K562 (cell line): ENCODE data around the gene NUP133. TPM values are rescaled to one million over a fixed set of nuclear protein-coding genes. Genes with fewer than 3 reads are reported as not detected.

ENCODE experiments used
- CHD4 ChIP-seq: fragments of 200-600 bp; sonication (generic); IDR thresholded peaks from 3 replicates; pipeline ENCODE4 v1.6.1; 2012; ENCODE audit warnings: low read depth, mild to moderate bottlenecking, mixed read lengths, low read length, inconsistent platforms; ENCODE audit not compliant: insufficient read depth, insufficient replicate concordance, poor library complexity, severe bottlenecking
- ESRRA ChIP-seq: fragments of 450-650 bp; IDR thresholded peaks from 2 replicates; pipeline ENCODE4 v1.6.1; 2014; ENCODE audit warnings: low read depth, mild to moderate bottlenecking, moderate library complexity, borderline replicate concordance
- RBM39 ChIP-seq: fragments of 200-400 bp; formaldehyde crosslinking; optimal IDR thresholded peaks from 2 replicates; pipeline ENCODE3; 2018; ENCODE audit warnings: low read depth, low read length
- SMARCB1 ChIP-seq: IDR thresholded peaks from 2 replicates; pipeline ENCODE4 v1.6.1; 2011; ENCODE audit warnings: improper control_type of control experiment, low read depth; ENCODE audit not compliant: insufficient read length
- SMARCC2 ChIP-seq: fragments of 450-650 bp; IDR thresholded peaks from 2 replicates; pipeline ENCODE4 v1.6.1; 2017; ENCODE audit warnings: antibody characterized with exemption, moderate library complexity, mild to moderate bottlenecking, low read depth
- ZBTB17 ChIP-seq: fragments of 450-650 bp; formaldehyde crosslinking; IDR thresholded peaks from 2 replicates; pipeline ENCODE4 v1.4.0; 2020; ENCODE audit warnings: mild to moderate bottlenecking
- ZBTB8A ChIP-seq: fragments of 450-650 bp; IDR thresholded peaks from 2 replicates; pipeline ENCODE4 v1.6.1; 2018; ENCODE audit warnings: mild to moderate bottlenecking, moderate library complexity; ENCODE audit not compliant: partially characterized antibody
- polyA plus RNA-seq, 8 experiments: library from polyadenylated mRNA; depleted of rRNA in 4 of 8; stranded (reverse) in 5 of 8; unstranded in 3 of 8; fragments of >200 nt; fragmentation: Nextera tagmentation in 2 of 8; fragmentation: Illumina TruSeq in 1 of 8; extraction: Ambion mirVana in 2 of 8; extraction: Trizol in 1 of 8; gene quantifications; 2 replicates each; pipeline versions ENCODE4 v1.2.1 to v1.2.3, GENCODE V29; 2011 to 2014; ENCODE audit warnings: inconsistent platforms in 1 of 8, missing spikeins in 1 of 8
- total RNA-seq, 7 experiments: library from RNA; depleted of rRNA in 6 of 7; stranded (reverse); fragments of >200 nt in 6 of 7; fragmentation: Illumina TruSeq in 2 of 7; extraction: Trizol in 2 of 7; gene quantifications; 2 replicates each; pipeline versions ENCODE4 v1.2.1 to v1.2.3, GENCODE V29; 2011 to 2021; ENCODE audit warnings: low replicate concordance in 1 of 7
- TF ChIP-seq, protein P1 (sequence below): fragments of 200-600 bp; sonication (generic); IDR thresholded peaks from one replicate; pipeline ENCODE4 v1.6.1; 2012; ENCODE audit warnings: mild to moderate bottlenecking, low read depth, low read length, inconsistent platforms
- TF ChIP-seq, protein P2 (sequence below): IDR thresholded peaks from 2 replicates; pipeline ENCODE4 v1.6.1; 2012; ENCODE audit warnings: low read depth, low read length, improper control_type of control experiment, borderline replicate concordance

The NUP133 gene
- total and polyA plus RNA-seq, 9 of the 15 experiments (the other 6 are each of a cell fraction or from before 2014, with no cell fraction given) = 21.7 to 85.1 (median 61.3) TPM

DNA sequence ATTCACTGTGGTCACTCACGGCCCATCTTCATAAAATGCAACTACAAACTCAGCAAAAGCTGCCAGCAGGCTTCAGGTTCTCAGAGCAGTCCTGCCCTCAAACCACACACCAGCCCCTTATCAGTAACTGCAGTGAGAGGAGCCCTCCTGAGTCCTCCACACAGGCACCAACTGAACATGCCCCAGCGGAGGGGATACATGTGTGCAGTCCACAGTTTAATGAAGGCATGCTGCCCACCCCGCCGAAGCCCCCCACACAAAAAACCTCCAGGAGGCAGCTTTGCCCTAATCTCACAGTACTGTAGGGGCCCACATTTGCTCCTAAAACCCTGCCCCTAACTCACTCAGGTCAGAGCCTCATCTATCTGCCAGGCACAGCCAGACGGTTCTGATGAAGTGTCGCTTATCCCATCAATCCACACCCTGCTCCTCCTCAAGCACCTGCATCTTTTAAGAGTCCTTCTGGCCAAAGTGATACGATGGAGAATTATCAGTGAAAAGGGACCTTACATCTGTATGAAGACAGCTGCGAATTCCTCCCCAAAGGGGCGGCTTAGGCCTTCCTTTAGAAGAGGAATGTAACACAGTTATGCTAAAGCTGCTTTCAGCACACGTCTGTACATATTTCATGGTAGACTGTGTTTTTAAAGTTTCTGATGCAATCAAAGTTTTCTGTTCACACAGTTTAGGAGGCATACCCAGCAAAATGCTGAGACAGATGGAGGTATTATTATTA is 46.9 kb upstream of the NUP133 start (continued):
- TF ChIP-seq, protein P1, sequence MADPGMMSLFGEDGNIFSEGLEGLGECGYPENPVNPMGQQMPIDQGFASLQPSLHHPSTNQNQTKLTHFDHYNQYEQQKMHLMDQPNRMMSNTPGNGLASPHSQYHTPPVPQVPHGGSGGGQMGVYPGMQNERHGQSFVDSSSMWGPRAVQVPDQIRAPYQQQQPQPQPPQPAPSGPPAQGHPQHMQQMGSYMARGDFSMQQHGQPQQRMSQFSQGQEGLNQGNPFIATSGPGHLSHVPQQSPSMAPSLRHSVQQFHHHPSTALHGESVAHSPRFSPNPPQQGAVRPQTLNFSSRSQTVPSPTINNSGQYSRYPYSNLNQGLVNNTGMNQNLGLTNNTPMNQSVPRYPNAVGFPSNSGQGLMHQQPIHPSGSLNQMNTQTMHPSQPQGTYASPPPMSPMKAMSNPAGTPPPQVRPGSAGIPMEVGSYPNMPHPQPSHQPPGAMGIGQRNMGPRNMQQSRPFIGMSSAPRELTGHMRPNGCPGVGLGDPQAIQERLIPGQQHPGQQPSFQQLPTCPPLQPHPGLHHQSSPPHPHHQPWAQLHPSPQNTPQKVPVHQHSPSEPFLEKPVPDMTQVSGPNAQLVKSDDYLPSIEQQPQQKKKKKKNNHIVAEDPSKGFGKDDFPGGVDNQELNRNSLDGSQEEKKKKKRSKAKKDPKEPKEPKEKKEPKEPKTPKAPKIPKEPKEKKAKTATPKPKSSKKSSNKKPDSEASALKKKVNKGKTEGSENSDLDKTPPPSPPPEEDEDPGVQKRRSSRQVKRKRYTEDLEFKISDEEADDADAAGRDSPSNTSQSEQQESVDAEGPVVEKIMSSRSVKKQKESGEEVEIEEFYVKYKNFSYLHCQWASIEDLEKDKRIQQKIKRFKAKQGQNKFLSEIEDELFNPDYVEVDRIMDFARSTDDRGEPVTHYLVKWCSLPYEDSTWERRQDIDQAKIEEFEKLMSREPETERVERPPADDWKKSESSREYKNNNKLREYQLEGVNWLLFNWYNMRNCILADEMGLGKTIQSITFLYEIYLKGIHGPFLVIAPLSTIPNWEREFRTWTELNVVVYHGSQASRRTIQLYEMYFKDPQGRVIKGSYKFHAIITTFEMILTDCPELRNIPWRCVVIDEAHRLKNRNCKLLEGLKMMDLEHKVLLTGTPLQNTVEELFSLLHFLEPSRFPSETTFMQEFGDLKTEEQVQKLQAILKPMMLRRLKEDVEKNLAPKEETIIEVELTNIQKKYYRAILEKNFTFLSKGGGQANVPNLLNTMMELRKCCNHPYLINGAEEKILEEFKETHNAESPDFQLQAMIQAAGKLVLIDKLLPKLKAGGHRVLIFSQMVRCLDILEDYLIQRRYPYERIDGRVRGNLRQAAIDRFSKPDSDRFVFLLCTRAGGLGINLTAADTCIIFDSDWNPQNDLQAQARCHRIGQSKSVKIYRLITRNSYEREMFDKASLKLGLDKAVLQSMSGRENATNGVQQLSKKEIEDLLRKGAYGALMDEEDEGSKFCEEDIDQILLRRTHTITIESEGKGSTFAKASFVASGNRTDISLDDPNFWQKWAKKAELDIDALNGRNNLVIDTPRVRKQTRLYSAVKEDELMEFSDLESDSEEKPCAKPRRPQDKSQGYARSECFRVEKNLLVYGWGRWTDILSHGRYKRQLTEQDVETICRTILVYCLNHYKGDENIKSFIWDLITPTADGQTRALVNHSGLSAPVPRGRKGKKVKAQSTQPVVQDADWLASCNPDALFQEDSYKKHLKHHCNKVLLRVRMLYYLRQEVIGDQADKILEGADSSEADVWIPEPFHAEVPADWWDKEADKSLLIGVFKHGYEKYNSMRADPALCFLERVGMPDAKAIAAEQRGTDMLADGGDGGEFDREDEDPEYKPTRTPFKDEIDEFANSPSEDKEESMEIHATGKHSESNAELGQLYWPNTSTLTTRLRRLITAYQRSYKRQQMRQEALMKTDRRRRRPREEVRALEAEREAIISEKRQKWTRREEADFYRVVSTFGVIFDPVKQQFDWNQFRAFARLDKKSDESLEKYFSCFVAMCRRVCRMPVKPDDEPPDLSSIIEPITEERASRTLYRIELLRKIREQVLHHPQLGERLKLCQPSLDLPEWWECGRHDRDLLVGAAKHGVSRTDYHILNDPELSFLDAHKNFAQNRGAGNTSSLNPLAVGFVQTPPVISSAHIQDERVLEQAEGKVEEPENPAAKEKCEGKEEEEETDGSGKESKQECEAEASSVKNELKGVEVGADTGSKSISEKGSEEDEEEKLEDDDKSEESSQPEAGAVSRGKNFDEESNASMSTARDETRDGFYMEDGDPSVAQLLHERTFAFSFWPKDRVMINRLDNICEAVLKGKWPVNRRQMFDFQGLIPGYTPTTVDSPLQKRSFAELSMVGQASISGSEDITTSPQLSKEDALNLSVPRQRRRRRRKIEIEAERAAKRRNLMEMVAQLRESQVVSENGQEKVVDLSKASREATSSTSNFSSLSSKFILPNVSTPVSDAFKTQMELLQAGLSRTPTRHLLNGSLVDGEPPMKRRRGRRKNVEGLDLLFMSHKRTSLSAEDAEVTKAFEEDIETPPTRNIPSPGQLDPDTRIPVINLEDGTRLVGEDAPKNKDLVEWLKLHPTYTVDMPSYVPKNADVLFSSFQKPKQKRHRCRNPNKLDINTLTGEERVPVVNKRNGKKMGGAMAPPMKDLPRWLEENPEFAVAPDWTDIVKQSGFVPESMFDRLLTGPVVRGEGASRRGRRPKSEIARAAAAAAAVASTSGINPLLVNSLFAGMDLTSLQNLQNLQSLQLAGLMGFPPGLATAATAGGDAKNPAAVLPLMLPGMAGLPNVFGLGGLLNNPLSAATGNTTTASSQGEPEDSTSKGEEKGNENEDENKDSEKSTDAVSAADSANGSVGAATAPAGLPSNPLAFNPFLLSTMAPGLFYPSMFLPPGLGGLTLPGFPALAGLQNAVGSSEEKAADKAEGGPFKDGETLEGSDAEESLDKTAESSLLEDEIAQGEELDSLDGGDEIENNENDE = no peak
- TF ChIP-seq ZBTB8A (no peak), CHD4 (no peak), ZBTB17 (CRISPR knock-in tag) (peak; percentile 78; the same call in 1 of the 2 replicates), RBM39 (no peak), SMARCC2 (peak; percentile 91), SMARCB1 (no peak), ESRRA (no peak)
- TF ChIP-seq, protein P2, sequence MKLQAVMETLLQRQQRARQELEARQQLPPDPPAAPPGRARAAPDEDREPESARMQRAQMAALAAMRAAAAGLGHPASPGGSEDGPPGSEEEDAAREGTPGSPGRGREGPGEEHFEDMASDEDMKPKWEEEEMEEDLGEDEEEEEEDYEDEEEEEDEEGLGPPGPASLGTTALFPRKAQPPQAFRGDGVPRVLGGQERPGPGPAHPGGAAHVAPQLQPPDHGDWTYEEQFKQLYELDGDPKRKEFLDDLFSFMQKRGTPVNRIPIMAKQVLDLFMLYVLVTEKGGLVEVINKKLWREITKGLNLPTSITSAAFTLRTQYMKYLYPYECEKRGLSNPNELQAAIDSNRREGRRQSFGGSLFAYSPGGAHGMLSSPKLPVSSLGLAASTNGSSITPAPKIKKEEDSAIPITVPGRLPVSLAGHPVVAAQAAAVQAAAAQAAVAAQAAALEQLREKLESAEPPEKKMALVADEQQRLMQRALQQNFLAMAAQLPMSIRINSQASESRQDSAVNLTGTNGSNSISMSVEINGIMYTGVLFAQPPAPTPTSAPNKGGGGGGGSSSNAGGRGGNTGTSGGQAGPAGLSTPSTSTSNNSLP = 0 out of 2 replicates have a peak, but pooled peaks have one; percentile 63
